GM19099 (cell line): ENCODE results near the gene NFASC.

Source experiments
- POLR2A ChIP-seq: IDR thresholded peaks from 3 replicates; pipeline ENCODE4 v1.6.1; 2011; ENCODE audit warnings: low read depth; ENCODE audit not compliant: insufficient read length; ENCODE audit errors: extremely low read depth

NFASC gene

GRCh38 chr1:205003358-205004131, 132.9 kb downstream of the NFASC start:
- TF ChIP-seq POLR2A: no peak

GRCh38 chr1:205004351-205004750, 133.7 kb downstream of the NFASC start:
- TF ChIP-seq POLR2A: no peak

- no peak for TF ChIP-seq POLR2A
These were observed 138.2 kb downstream of the NFASC start for GRCh38 chr1:205008896-205009295.

GRCh38 chr1:205009670-205010069, 139.0 kb downstream of the NFASC start:
- no peak for TF ChIP-seq POLR2A

GRCh38 chr1:205012391-205013140, 141.9 kb downstream of the NFASC start:
- no peak for TF ChIP-seq POLR2A

GRCh38 chr1:205013683-205014367, 143.2 kb downstream of the NFASC start:
- no peak for TF ChIP-seq POLR2A

GRCh38 chr1:205014783-205015182, 144.1 kb downstream of the NFASC start:
- TF ChIP-seq POLR2A: no peak

- no peak for TF ChIP-seq POLR2A
These were observed 144.6 kb downstream of the NFASC start for GRCh38 chr1:205015241-205015640.

GRCh38 chr1:205016075-205016474, 145.4 kb downstream of the NFASC start:
- TF ChIP-seq POLR2A: no peak

- TF ChIP-seq POLR2A: no peak
These were observed 145.9 kb downstream of the NFASC start for GRCh38 chr1:205016584-205016983.

GRCh38 chr1:205017001-205017400, 146.3 kb downstream of the NFASC start:
- TF ChIP-seq POLR2A: no peak

GRCh38 chr1:205017766-205018165, 147.1 kb downstream of the NFASC start:
- TF ChIP-seq POLR2A: no peak

- no peak for TF ChIP-seq POLR2A
These were observed 147.7 kb downstream of the NFASC start for GRCh38 chr1:205018381-205018780.

GRCh38 chr1:205020466-205020865, 149.8 kb downstream of the NFASC start:
- TF ChIP-seq POLR2A: no peak

- no peak for TF ChIP-seq POLR2A
These were observed 154.0 kb downstream of the NFASC start for GRCh38 chr1:205024679-205025078.

- TF ChIP-seq POLR2A: no peak
These were observed 154.6 kb downstream of the NFASC start for GRCh38 chr1:205025239-205025638.
